Activated CD8-positive, alpha-beta T cell treated with anti-CD3 and anti-CD28 coated beads for 36 hours (primary cell): ENCODE results near the gene PADI3. TPM values are rescaled to one million over a fixed set of nuclear protein-coding genes. Genes with fewer than 3 reads are reported as not detected.

ENCODE experiments used
- ATAC-seq: fragments of 200-7000 bp; cut with Tn5 transposase; one replicate; pipeline ENCODE4 v1.10.0; 2021; ENCODE audit warnings: mild to moderate bottlenecking, moderate library complexity
- CTCF ChIA-PET: fragments of 350-600 bp; sonication (Branson Sonifier 250); formaldehyde crosslinking; loops from one replicate; lab custom pipeline; 2021; ENCODE audit warnings: antibody characterized with exemption; lab: Charles Lee
- POLR2A ChIA-PET: fragments of 350-600 bp; sonication (Branson Sonifier 250); formaldehyde crosslinking; loops from one replicate; lab custom pipeline; 2021; ENCODE audit warnings: antibody characterized with exemption; lab: Charles Lee
- DNase-seq: peaks from one replicate; pipeline ENCODE4 v3.0.0-alpha.2; 2020
- H3K27ac Mint-ChIP-seq: one replicate; pipeline ENCODE4 v1.8.0; 2021; ENCODE audit warnings: mild to moderate bottlenecking, mixed read lengths
- H3K27me3 Mint-ChIP-seq: one replicate; pipeline ENCODE4 v1.8.0; 2021; ENCODE audit warnings: mixed read lengths
- H3K36me3 Mint-ChIP-seq: one replicate; pipeline ENCODE4 v1.8.0; 2021; ENCODE audit warnings: low read depth, mixed read lengths
- H3K4me1 Mint-ChIP-seq: one replicate; pipeline ENCODE4 v1.8.0; 2021; ENCODE audit warnings: low read depth, mixed read lengths
- H3K4me3 Mint-ChIP-seq: one replicate; pipeline ENCODE4 v1.8.0; 2021; ENCODE audit warnings: mild to moderate bottlenecking, moderate library complexity, mixed read lengths
- H3K9me3 Mint-ChIP-seq: one replicate; pipeline ENCODE4 v1.8.0; 2021; ENCODE audit warnings: mixed read lengths
- intact Hi-C: fragments of 100-400 bp; cut with micrococcal nuclease; formaldehyde crosslinking; loops from one replicate; pipeline ENCODE4 v1.10.0; 2022
- total RNA-seq, 2 experiments: library from RNA; stranded (reverse); gene quantifications; one replicate each; pipeline ENCODE4 v1.2.3, GENCODE V29; 2021
- TF ChIP-seq, protein P1 (sequence below): fragments of 200-600 bp; IDR thresholded peaks from one replicate; pipeline ENCODE4 v1.8.0; 2022; ENCODE audit warnings: antibody characterized with exemption, mild to moderate bottlenecking

Gene PADI3
- total RNA-seq, 2 experiments from 2014 or later: not detected

DNA sequence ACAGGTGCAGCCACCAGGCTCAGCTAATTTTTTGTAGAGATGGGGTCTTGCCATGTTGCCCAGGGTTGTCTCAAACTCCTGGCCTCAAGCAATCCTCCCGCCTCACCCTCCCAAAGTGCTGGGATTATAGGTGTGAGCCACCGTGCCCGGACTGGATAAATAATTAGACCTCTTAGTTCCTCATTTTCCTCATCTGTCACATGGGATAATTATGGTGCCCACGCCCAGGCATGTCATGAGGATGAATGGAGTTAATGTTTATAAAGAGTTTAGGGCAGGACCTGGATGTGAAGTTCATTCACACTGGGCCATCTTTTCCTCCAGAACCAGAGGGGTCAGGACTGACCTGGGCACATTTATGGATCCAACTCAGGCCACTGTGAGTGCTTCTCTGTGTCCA, 23.7 kb downstream of the PADI3 start:
- POLR2A ChIA-PET: interaction anchor here (1.3 kb wide), 1 partner anchor 8 kb away, joined by 3 read pairs; no protein-coding TSS in a partner anchor

GRCh38 chr1:17273096-17273495, 24.2 kb downstream of the PADI3 start:
- POLR2A ChIA-PET: no interaction called here
- CTCF ChIA-PET: interaction anchor here (0.6 to 1.5 kb wide), 5 partner anchors 9 to 151 kb away, joined by 3 to 6 read pairs (median 4); no protein-coding TSS in a partner anchor
- no peaks in the 10 kb centered on the region for H3K9me3 Mint-ChIP-seq

More for the DNA sequence above, 23.7 kb downstream of the PADI3 start:
- Mint-ChIP-seq H3K27me3 (peaks cover 8% of the 10 kb centered on the region), H3K36me3 (no peaks in the 10 kb centered on the region), H3K4me1 (no peaks in the 10 kb centered on the region), H3K27ac (no peak overlapping the region), H3K9me3 (no peaks in the 10 kb centered on the region), H3K4me3 (no peak overlapping the region)
- intact Hi-C loops: no loop called here
- TF ChIP-seq, protein P1, sequence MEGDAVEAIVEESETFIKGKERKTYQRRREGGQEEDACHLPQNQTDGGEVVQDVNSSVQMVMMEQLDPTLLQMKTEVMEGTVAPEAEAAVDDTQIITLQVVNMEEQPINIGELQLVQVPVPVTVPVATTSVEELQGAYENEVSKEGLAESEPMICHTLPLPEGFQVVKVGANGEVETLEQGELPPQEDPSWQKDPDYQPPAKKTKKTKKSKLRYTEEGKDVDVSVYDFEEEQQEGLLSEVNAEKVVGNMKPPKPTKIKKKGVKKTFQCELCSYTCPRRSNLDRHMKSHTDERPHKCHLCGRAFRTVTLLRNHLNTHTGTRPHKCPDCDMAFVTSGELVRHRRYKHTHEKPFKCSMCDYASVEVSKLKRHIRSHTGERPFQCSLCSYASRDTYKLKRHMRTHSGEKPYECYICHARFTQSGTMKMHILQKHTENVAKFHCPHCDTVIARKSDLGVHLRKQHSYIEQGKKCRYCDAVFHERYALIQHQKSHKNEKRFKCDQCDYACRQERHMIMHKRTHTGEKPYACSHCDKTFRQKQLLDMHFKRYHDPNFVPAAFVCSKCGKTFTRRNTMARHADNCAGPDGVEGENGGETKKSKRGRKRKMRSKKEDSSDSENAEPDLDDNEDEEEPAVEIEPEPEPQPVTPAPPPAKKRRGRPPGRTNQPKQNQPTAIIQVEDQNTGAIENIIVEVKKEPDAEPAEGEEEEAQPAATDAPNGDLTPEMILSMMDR: no peak
- CTCF ChIA-PET: interaction anchor here (0.6 to 1.8 kb wide), 3 partner anchors 25 to 147 kb away, joined by 3 to 6 read pairs (median 4); no protein-coding TSS in a partner anchor
- no peak for ATAC-seq
- DNase-seq: no peak

GRCh38 chr1:17274186-17275170, 25.6 kb downstream of the PADI3 start:
- H3K4me1 Mint-ChIP-seq: no peaks in the 10 kb centered on the region
- DNase-seq: peak; percentile 57
- no peaks in the 10 kb centered on the region for H3K36me3 Mint-ChIP-seq
- peak; percentile 51 for ATAC-seq
- POLR2A ChIA-PET: no interaction called here
- H3K9me3 Mint-ChIP-seq: no peaks in the 10 kb centered on the region
- CTCF ChIA-PET: interaction anchor here (0.7 to 1.5 kb wide), 5 partner anchors 12 to 152 kb away, joined by 3 to 6 read pairs (median 4); no protein-coding TSS in a partner anchor
- H3K4me3 Mint-ChIP-seq: no peak overlapping the region
- peaks cover 8% of the 10 kb centered on the region for H3K27me3 Mint-ChIP-seq
- intact Hi-C loops: no loop called here
- H3K27ac Mint-ChIP-seq: no peak overlapping the region
- TF ChIP-seq, protein P1: peak; percentile 77

More at GRCh38 chr1:17273096-17273495, 24.2 kb downstream of the PADI3 start:
- ATAC-seq (no peak), DNase-seq (no peak)
- intact Hi-C loops: no loop called here
- Mint-ChIP-seq H3K4me1 (no peaks in the 10 kb centered on the region), H3K27me3 (peaks cover 8% of the 10 kb centered on the region), H3K4me3 (no peak overlapping the region), H3K36me3 (no peaks in the 10 kb centered on the region), H3K27ac (no peak overlapping the region)
- TF ChIP-seq, protein P1: no peak

- Mint-ChIP-seq H3K4me1 (no peaks in the 10 kb centered on the region), H3K9me3 (no peaks in the 10 kb centered on the region), H3K27me3 (peaks cover 8% of the 10 kb centered on the region), H3K4me3 (no peak overlapping the region), H3K36me3 (no peaks in the 10 kb centered on the region), H3K27ac (no peak overlapping the region)
- DNase-seq (no peak), ATAC-seq (no peak)
- CTCF ChIA-PET: interaction anchor here (1.0 kb wide), 1 partner anchor 92 kb away, joined by 3 read pairs; no protein-coding TSS in a partner anchor
- TF ChIP-seq, protein P1: no peak
- intact Hi-C loops: no loop called here
- POLR2A ChIA-PET: no interaction called here
Observed at GRCh38 chr1:17276568-17276967, 27.7 kb downstream of the PADI3 start.
